ENCODE measurements around the gene AVPI1.
A peak's percentile ranks its signal among the peaks of the same experiment; 100 is the strongest.

Gene AVPI1

DNA sequence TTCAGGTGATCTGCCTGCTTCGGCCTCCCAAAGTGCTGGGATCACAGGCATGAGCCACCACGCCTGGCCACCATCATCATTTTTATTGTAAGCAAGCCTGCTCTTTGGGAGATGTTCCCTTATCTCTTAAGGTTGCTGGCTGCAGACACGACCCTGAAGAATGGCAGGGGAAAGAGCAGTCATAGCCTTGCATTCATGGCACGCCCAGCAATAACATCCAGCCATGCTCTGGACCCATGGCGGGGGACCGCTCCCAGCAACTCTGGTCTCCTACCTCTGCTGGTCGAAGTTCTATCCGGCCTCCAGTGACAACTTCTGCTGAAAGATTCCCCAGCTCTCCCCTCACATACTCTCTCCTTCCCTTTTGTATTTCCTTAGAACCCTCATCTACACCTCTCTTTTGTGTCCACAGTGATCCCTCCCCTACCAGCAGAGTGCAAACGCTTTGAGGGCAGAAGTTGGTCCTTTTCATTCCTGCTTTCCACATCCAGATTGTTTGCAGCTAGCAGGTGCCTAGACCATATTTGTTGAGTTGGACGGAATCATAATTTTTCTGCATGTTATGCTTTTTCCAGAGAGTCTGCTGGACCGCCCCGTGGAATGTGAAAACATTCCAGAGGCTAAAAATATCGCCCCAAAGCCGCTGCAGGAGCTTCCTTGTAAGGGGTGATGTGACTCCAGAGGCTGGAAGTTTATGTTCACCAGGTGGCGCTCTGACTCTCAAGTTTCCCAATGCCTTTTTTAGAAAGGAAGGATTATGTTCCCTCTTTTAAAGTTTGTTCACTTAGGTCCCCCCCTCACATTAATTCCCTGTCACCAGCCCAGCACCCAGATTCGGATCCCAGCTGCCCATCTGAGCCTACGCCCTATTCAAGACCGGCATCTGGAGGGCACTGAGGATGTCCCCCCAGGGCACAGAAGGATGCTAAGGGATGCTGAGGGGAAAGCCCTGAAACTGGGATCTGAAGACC lies 22.2 kb upstream of the AVPI1 start:
- DNase-seq (ENCODE audit: low read depth, low spot score) = peak; percentile 73
- no peak overlapping the region for H3K4me3 ChIP-seq (ENCODE audit: low read depth, low read length)
- TF ChIP-seq CTCF (IDR thresholded peaks at IDR 0.05; ENCODE audit: insufficient read depth, low read length, missing control alignments) = peak; percentile 76
- ChIA-PET CTCF (interaction anchor here (0.6 to 21.1 kb wide), 19 partner anchors 6 to 67 kb away, joined by 3 to 664 read pairs (median 6); partner anchors contain the start of genes AVPI1 and ZFYVE27), POLR2A (interaction anchor here (0.7 to 1.4 kb wide), 7 partner anchors 12 to 68 kb away, joined by 3 to 8 read pairs (median 4); partner anchors contain the start of genes AVPI1 and PI4K2A)

DNA sequence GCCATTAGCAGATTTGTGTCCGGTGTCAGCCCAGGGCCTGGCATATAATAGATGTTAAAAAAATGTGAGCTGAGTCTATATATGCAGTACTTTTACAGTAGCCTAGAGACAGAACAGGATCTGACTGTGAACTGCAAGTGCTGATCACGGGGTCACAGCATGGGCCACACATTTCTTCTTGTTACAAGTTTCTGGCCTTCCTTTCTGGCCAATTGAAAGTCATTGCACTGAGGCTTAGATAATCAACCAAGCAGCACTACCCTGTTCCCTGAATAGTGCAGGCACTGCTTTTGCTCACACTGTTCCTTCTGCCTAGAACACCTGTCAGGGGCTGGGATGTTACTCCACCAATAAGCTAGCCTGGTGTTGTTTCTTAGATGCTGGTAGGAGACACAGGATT lies 21.1 kb upstream of the AVPI1 start:
- ChIA-PET CTCF (interaction anchor here (2.1 to 21.1 kb wide), 6 partner anchors 10 to 30 kb away, joined by 27 to 664 read pairs (median 80); partner anchors contain the start of genes AVPI1 and ZFYVE27), POLR2A (interaction anchor here (0.5 to 1.4 kb wide), 2 partner anchors 16 to 19 kb away, joined by 3 read pairs; no protein-coding TSS in a partner anchor)
- TF ChIP-seq CTCF (IDR thresholded peaks at IDR 0.05; ENCODE audit: insufficient read depth, low read length, missing control alignments) = no peak
- no peak overlapping the region for H3K4me3 ChIP-seq (ENCODE audit: low read depth, low read length)
- no peak for DNase-seq (ENCODE audit: low read depth, low spot score)

DNA sequence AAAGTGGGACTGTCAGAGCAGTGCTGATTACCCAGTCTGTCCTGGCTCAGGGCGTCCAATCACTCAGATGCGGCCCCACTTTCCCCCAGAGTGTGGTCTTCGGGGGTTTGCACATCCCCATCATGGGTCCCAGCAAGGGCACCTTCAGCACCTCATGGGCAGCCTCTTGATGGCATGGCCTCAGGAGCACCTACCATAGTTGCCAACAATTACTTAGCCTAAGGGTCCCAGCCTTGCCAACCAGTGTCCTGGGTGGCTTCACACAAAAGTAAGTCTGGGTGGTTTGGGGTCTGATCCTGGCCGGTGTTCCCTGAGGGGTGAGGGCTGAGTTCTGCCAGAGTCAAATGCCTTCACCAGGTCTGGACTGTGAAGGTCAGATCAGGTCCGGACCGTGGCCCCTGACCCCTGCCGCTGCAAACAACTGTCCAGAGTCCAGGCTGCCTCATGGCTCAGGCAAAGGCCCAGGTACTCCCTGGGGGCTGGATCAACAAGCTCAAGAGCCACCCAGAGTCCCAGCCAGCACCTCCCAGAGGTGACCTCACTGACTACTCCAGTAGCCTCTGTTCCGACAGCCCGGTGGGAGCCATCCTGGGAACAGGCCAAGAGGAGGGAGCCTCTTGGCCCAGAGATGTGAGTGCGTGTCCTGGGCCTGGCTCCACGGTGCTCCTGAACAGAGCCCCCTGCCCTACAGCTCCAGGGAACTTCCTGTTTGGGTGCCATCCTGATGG lies 20.3 kb upstream of the AVPI1 start:
- ChIA-PET POLR2A (no interaction called here), CTCF (interaction anchor here (4.2 to 21.1 kb wide), 5 partner anchors 12 to 29 kb away, joined by 37 to 664 read pairs (median 117); partner anchors contain the start of genes AVPI1 and ZFYVE27)
- H3K4me3 ChIP-seq (ENCODE audit: low read depth, low read length) = no peak overlapping the region
- TF ChIP-seq CTCF (IDR thresholded peaks at IDR 0.05; ENCODE audit: insufficient read depth, low read length, missing control alignments) = no peak
- DNase-seq (ENCODE audit: low read depth, low spot score) = no peak

- ChIA-PET CTCF (interaction anchor here (1.0 to 21.1 kb wide), 6 partner anchors 7 to 30 kb away, joined by 3 to 664 read pairs (median 121); partner anchors contain the start of genes AVPI1, MARVELD1 and ZFYVE27), POLR2A (interaction anchor here (0.9 kb wide), 1 partner anchor 8 kb away, joined by 3 read pairs; the partner anchor contains the start of gene MARVELD1)
- H3K4me3 ChIP-seq (ENCODE audit: low read depth, low read length) = no peak overlapping the region
- DNase-seq (ENCODE audit: low read depth, low spot score) = no peak
- TF ChIP-seq CTCF (IDR thresholded peaks at IDR 0.05; ENCODE audit: insufficient read depth, low read length, missing control alignments) = no peak
These were observed 18.1 kb upstream of the AVPI1 start for GRCh38 chr10:97705006-97705670.

DNA sequence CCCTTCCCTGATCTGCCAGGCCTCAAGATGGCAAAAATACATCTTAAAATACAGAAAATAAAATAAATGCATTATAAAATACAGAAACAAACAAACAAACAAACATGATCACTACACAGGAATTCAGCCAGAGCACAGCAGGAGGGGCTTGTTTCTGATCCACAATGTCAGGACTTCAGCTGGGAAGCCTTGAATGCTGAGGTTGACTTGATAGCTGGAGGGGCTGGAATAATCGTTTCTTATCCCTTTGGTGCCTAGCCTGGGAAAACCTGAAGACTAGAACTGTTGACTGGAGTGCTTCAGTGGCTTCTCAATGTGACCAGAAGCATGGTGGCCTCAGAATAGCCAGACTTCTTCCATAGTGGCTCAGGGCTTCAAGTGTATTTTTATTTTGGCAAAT lies 17.3 kb upstream of the AVPI1 start:
- DNase-seq (ENCODE audit: low read depth, low spot score) = no peak
- CTCF ChIA-PET = interaction anchor here (1.1 to 21.1 kb wide), 5 partner anchors 10 to 29 kb away, joined by 3 to 664 read pairs (median 147); partner anchors contain the start of genes AVPI1, MARVELD1 and ZFYVE27
- no peak for TF ChIP-seq CTCF (IDR thresholded peaks at IDR 0.05; ENCODE audit: insufficient read depth, low read length, missing control alignments)
- no peak overlapping the region for H3K4me3 ChIP-seq (ENCODE audit: low read depth, low read length)
- POLR2A ChIA-PET = interaction anchor here (0.9 kb wide), 1 partner anchor 9 kb away, joined by 3 read pairs; the partner anchor contains the start of gene MARVELD1

Measured in AG04449 (cell line).